GM13977 (cell line): ENCODE data around the gene PRM2.

ENCODE experiments used
- DNase-seq: peaks from one replicate; pipeline ENCODE4 v3.0.0; 2012; ENCODE audit warnings: low spot score
- CTCF ChIP-seq: IDR thresholded peaks from 2 replicates; pipeline ENCODE4 v1.5.1; 2012; ENCODE audit warnings: mild to moderate bottlenecking, control low read depth; ENCODE audit not compliant: insufficient read depth; ENCODE audit errors: extremely low read depth, missing control alignments
- in situ Hi-C: fragments of 300-500 bp; cut with MboI; formaldehyde crosslinking; loops from one replicate; pipeline ENCODE4 v1.12.0; 2022; ENCODE audit warnings: low sequenced_read_pairs, low pct_unique_long_range_greater_than_20kb, mixed read lengths, inconsistent platforms; ENCODE audit not compliant: unreplicated experiment

PRM2 gene

GRCh38 chr16:11312718-11313492 is 36.6 kb upstream of the PRM2 start:
- DNase-seq: no peak
- in situ Hi-C loops: no loop called here
- TF ChIP-seq CTCF: no peak

GRCh38 chr16:11310997-11311561 is 34.8 kb upstream of the PRM2 start:
- peak; percentile 79 for DNase-seq
- no peak for TF ChIP-seq CTCF
- in situ Hi-C loops: no loop called here

- no peak for DNase-seq
- in situ Hi-C loops: no loop called here
- no peak for TF ChIP-seq CTCF
These were observed 34.3 kb upstream of the PRM2 start for GRCh38 chr16:11310634-11310977.

GRCh38 chr16:11309895-11310633 is 33.8 kb upstream of the PRM2 start:
- no peak for TF ChIP-seq CTCF
- DNase-seq: no peak
- in situ Hi-C loops: no loop called here

GRCh38 chr16:11308493-11309283 is 32.4 kb upstream of the PRM2 start:
- no peak for TF ChIP-seq CTCF
- in situ Hi-C loops: no loop called here
- DNase-seq: no peak
